Thyroid gland (tissue), 4 donors: ENCODE data around the gene HLCS. TPM values are rescaled to one million over a fixed set of nuclear protein-coding genes. Genes with fewer than 3 reads are reported as not detected.

Source experiments
- DNase-seq, 2 donors: peaks; one replicate each; pipeline ENCODE4 v3.0.0-alpha.2; 2019
- H3K27ac ChIP-seq, 3 donors: fragments of 200-600 bp; sonication (generic); 1 replicate in 2 of 3; 2 replicates in 1 of 3; pipeline ENCODE4 v1.5.1; 2016 to 2019; ENCODE audit warnings: mild to moderate bottlenecking in 1 of 3, moderate library complexity in 1 of 3
- H3K27me3 ChIP-seq: fragments of 200-600 bp; sonication (generic); one replicate; pipeline ENCODE4 v1.5.1; 2019
- H3K36me3 ChIP-seq, 2 donors: fragments of 200-600 bp; sonication (generic); one replicate each; pipeline ENCODE4 v1.5.1; 2016 to 2019
- H3K4me1 ChIP-seq, 2 donors: fragments of 200-600 bp; sonication (generic); one replicate each; pipeline ENCODE4 v1.5.1; 2017 to 2019
- H3K4me3 ChIP-seq, 3 donors: fragments of 200-600 bp; sonication (generic); replicated peaks in 1 of 3; 1 replicate in 2 of 3; 2 replicates in 1 of 3; pipeline ENCODE4 v1.5.1; 2016; ENCODE audit warnings: mild to moderate bottlenecking in 1 of 3
- H3K9me3 ChIP-seq: fragments of 200-600 bp; sonication (generic); one replicate; pipeline ENCODE4 v1.5.1; 2017
- POLR2A ChIP-seq, 2 donors: fragments of 450-650 bp; IDR thresholded peaks; one replicate each; pipeline ENCODE4 v1.6.1; 2017; ENCODE audit warnings: antibody characterized with exemption in 2 of 2, mild to moderate bottlenecking in 2 of 2, moderate library complexity in 1 of 2
- WGBS, 2 donors: methylation state at CpG; one replicate each; pipeline ENCODE4 v1.1.5; 2017; 5-methylcytosine and 5-hydroxymethylcytosine counted together
- intact Hi-C: fragments of 100-400 bp; cut with DNase I; formaldehyde crosslinking; loops from one replicate; pipeline ENCODE4 v1.15.1; 2023
- total RNA-seq, 4 donors: library from RNA; depleted of rRNA; stranded (reverse); fragments of >200 nt; gene quantifications; one replicate each; pipeline ENCODE4 v1.2.3, GENCODE V29; 2016
- TF ChIP-seq, protein P1 (sequence below), 6 experiments: fragments of 200-600 bp in 3 of 6; fragments of 450-650 bp in 3 of 6; sonication (generic) in 3 of 6; IDR thresholded peaks; one replicate each; pipeline ENCODE4 v1.5.1; 2016 to 2019; ENCODE audit warnings: antibody characterized with exemption in 6 of 6, mild to moderate bottlenecking in 2 of 6, inconsistent platforms in 1 of 6, moderate library complexity in 1 of 6

Gene HLCS
- total RNA-seq, 4 donors from 2014 or later = 34.2 to 70.7 (median 43.4) TPM

- Histone ChIP-seq H3K27me3 (no peaks in the 10 kb centered on the region), H3K36me3 (no peaks in the 10 kb centered on the region), H3K4me1 (no peaks in the 10 kb centered on the region), H3K4me3 (no peak overlapping the region), H3K9me3 (no peaks in the 10 kb centered on the region), H3K27ac (no peak overlapping the region)
- no peak for DNase-seq
- intact Hi-C loops = no loop called here
- TF ChIP-seq, protein P1, sequence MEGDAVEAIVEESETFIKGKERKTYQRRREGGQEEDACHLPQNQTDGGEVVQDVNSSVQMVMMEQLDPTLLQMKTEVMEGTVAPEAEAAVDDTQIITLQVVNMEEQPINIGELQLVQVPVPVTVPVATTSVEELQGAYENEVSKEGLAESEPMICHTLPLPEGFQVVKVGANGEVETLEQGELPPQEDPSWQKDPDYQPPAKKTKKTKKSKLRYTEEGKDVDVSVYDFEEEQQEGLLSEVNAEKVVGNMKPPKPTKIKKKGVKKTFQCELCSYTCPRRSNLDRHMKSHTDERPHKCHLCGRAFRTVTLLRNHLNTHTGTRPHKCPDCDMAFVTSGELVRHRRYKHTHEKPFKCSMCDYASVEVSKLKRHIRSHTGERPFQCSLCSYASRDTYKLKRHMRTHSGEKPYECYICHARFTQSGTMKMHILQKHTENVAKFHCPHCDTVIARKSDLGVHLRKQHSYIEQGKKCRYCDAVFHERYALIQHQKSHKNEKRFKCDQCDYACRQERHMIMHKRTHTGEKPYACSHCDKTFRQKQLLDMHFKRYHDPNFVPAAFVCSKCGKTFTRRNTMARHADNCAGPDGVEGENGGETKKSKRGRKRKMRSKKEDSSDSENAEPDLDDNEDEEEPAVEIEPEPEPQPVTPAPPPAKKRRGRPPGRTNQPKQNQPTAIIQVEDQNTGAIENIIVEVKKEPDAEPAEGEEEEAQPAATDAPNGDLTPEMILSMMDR (IDR thresholded peaks at IDR 0.05) = no peak
- TF ChIP-seq POLR2A (IDR thresholded peaks at IDR 0.05) = no peak
- WGBS, 2 donors = 84 to 87% methylated on average over 6 of the region's 6 CpGs
These were observed 238.6 kb downstream of the HLCS start for GRCh38 chr21:36727866-36728265.

- Histone ChIP-seq H3K27ac (no peak overlapping the region), H3K27me3 (no peaks in the 10 kb centered on the region), H3K4me3 (no peak overlapping the region), H3K4me1 (no peaks in the 10 kb centered on the region), H3K9me3 (no peaks in the 10 kb centered on the region), H3K36me3 (no peaks in the 10 kb centered on the region)
- intact Hi-C loops = no loop called here
- no peak for DNase-seq
- WGBS, 2 donors = 90 to 93% methylated on average over 8 of the region's 12 CpGs
- TF ChIP-seq, protein P1 (IDR thresholded peaks at IDR 0.05) = no peak
- no peak for TF ChIP-seq POLR2A (IDR thresholded peaks at IDR 0.05)
These were observed 240.6 kb downstream of the HLCS start for GRCh38 chr21:36725793-36726386.

DNA sequence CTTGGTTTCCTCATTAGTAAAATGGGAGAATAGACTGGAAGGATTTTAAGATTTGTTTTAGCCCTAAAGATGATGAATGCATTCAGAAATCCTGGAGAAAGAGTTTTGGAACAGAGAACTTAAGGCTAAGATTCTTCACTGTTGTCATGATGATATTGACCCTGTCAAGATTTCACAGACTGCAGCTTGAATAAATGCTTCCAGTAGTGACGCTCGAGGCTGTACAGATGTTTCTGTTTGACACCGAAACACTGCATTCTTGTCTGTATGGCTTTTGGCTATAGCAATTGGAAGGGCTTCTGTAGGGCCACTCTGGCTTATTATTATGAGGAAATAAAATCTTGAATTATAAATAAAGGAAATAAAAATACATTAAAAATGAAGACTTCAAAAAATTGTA, 241.8 kb downstream of the HLCS start:
- no peak overlapping the region for H3K4me3 ChIP-seq
- no peaks in the 10 kb centered on the region for H3K36me3 ChIP-seq
- no peak for DNase-seq
- no peak for TF ChIP-seq POLR2A (IDR thresholded peaks at IDR 0.05)
- TF ChIP-seq, protein P1 (IDR thresholded peaks at IDR 0.05) = no peak
- no peaks in the 10 kb centered on the region for H3K27me3 ChIP-seq
- no peak overlapping the region for H3K27ac ChIP-seq
- H3K9me3 ChIP-seq = no peaks in the 10 kb centered on the region
- intact Hi-C loops = no loop called here
- H3K4me1 ChIP-seq = no peaks in the 10 kb centered on the region
- WGBS, 2 donors = 76 to 87% methylated on average over 3 of the region's 3 CpGs

- no peak for DNase-seq
- no peak for TF ChIP-seq POLR2A (IDR thresholded peaks at IDR 0.05)
- TF ChIP-seq, protein P1 (IDR thresholded peaks at IDR 0.05) = no peak
- no peaks in the 10 kb centered on the region for H3K36me3 ChIP-seq
- H3K27ac ChIP-seq = no peak overlapping the region
- 90% methylated on average over 12 to 13 of the region's 14 CpGs for WGBS, 2 donors
- no peak overlapping the region for H3K4me3 ChIP-seq
- no peaks in the 10 kb centered on the region for H3K27me3 ChIP-seq
- H3K9me3 ChIP-seq = no peaks in the 10 kb centered on the region
- intact Hi-C loops = no loop called here
- no peaks in the 10 kb centered on the region for H3K4me1 ChIP-seq
These were observed 243.0 kb downstream of the HLCS start for GRCh38 chr21:36723371-36723881.
